Psoas muscle (tissue), 8 donors: ENCODE measurements around the gene MAP4K4. TPM values are rescaled to one million over a fixed set of nuclear protein-coding genes. Genes with fewer than 3 reads are reported as not detected.

ENCODE experiments used
- ATAC-seq, 4 donors: fragments of 200-7000 bp; cut with Tn5 transposase; one replicate each; pipeline ENCODE4 v1.9.1; 2020; ENCODE audit warnings: moderate library complexity in 3 of 4, mild to moderate bottlenecking in 2 of 4
- DNase-seq, 2 donors: peaks; one replicate each; pipeline ENCODE4 v3.0.0-alpha.2; 2020
- H3K27ac ChIP-seq: fragments of 200-600 bp; one replicate; pipeline ENCODE4 v1.8.0; 2022
- H3K27me3 ChIP-seq, 3 donors: fragments of 200-600 bp in 1 of 3; one replicate each; pipeline versions ENCODE4 v1.6.1 to v1.8.0; 2013 to 2022; ENCODE audit warnings: low read length in 2 of 3, mild to moderate bottlenecking in 2 of 3, moderate library complexity in 1 of 3; ENCODE audit not compliant: insufficient read depth in 3 of 3
- H3K36me3 ChIP-seq, 2 donors: fragments of 200-600 bp in 1 of 2; one replicate each; pipeline versions ENCODE4 v1.6.1 to v1.8.0; 2013 to 2022; ENCODE audit warnings: low read depth in 1 of 2, mild to moderate bottlenecking in 1 of 2, moderate library complexity in 1 of 2; ENCODE audit not compliant: insufficient read depth in 1 of 2
- H3K4me1 ChIP-seq: fragments of 200-600 bp; one replicate; pipeline ENCODE4 v1.8.0; 2022
- H3K4me3 ChIP-seq: fragments of 200-600 bp; one replicate; pipeline ENCODE4 v1.8.0; 2022; ENCODE audit warnings: mild to moderate bottlenecking
- H3K9me3 ChIP-seq: fragments of 200-600 bp; one replicate; pipeline ENCODE4 v1.8.0; 2022
- CTCF ChIP-seq: fragments of 200-600 bp; IDR thresholded peaks from one replicate; pipeline ENCODE4 v1.8.0; 2022; ENCODE audit warnings: antibody characterized with exemption
- WGBS, 3 donors: extraction: QIAGEN DNeasy Blood & Tissue Kit; methylation state at CpG; one replicate each; pipeline versions ENCODE4 v1.1.6 to v1.1.7; 2013; 5-methylcytosine and 5-hydroxymethylcytosine counted together
- intact Hi-C, 2 donors: fragments of 100-400 bp; cut with DNase I; formaldehyde crosslinking; loops; one replicate each; pipeline versions ENCODE4 v1.11.0 to v1.14.2; 2022
- long read RNA-seq, 2 donors: library from polyadenylated mRNA; unstranded; transcript quantifications; one replicate each; pipeline ENCODE4 v2.0.0, GENCODE V29; 2021
- polyA plus RNA-seq, 3 donors: library from polyadenylated mRNA; stranded (reverse); fragments of 200-250 nt; gene quantifications; one replicate each; pipeline ENCODE4 v1.2.3, GENCODE V29; 2013
- total RNA-seq, 4 donors: library from RNA; stranded (reverse); fragmentation: NEBNext Ultra II Directional in 2 of 4; extraction: Animal tissue kit (Norgen Biotek cat#: 25700) in 2 of 4; gene quantifications; one replicate each; pipeline versions ENCODE4 v1.2.1 to v1.2.4, GENCODE V29; 2021 to 2023
- donor health status: healthy with polysubstance abuse.
- donor health status: DM: no; HTN: no; CAD: no; lungs with moderate emphysema.
- donor health status: Bipolar disorder and iron deficiency.
- donor health status: healthy.
- donor health status: DM: yes; HTN: yes; CAD: no.
- donor health status: DM: no; HTN: no; CAD: no.
- donor health status: DM: no; HTN: no; CAD: no.
- donor health status: DM: yes; HTN: yes; CAD: no.

MAP4K4 gene
- total RNA-seq (10 to 100 TPM; 45.5 to 89.5 (median 80.7) TPM), polyA plus RNA-seq (10 to 100 TPM; 20.1 to 99.9 (median 54.0) TPM)
- long read RNA-seq, donor 1, full-length matches to known transcripts = 1 of 74 reads
- long read RNA-seq, donor 1, partial matches to known transcripts = 23 of 74 reads
- long read RNA-seq, donor 1, other reads (novel, unspliced or antisense) = 50 of 74 reads
- long read RNA-seq, donor 2, partial matches to known transcripts = 19 of 62 reads
- long read RNA-seq, donor 2, other reads (novel, unspliced or antisense) = 43 of 62 reads

GRCh38 chr2:101697124-101698013 lies at the start of gene MAP4K4:
MAP4K4 (plus strand) TSS chr2:101697707; CDS start chr2:101698081, 374 bp downstream.
- Histone ChIP-seq H3K36me3 (no peaks in the 10 kb centered on the region), H3K9me3 (no peaks in the 10 kb centered on the region), H3K27ac (peak within 1 kb of the TSS; percentile 90), H3K4me1 (peaks cover 29% of the 10 kb centered on the region), H3K4me3 (peak within 1 kb of the TSS; percentile 82), H3K27me3 (no peaks in the 10 kb centered on the region)
- peak; percentile 82 to 91 for DNase-seq
- peak; percentile 80 to 90 (median 82) for ATAC-seq
- TF ChIP-seq CTCF = no peak
- 0 to 1% (median 0%) methylated on average over 100 to 129 of the region's 129 CpGs for WGBS, 3 donors
- intact Hi-C loops = loop anchor here (2.0 to 10.0 kb wide), 7 partner anchors 40 to 280 kb away; no protein-coding TSS in a partner anchor

GRCh38 chr2:101653469-101653868 lies 44.0 kb upstream of the MAP4K4 start:
- no peaks in the 10 kb centered on the region for H3K4me1 ChIP-seq
- H3K27ac ChIP-seq = no peak overlapping the region
- intact Hi-C loops = no loop called here
- DNase-seq = no peak
- no peak for ATAC-seq
- H3K4me3 ChIP-seq = no peak overlapping the region
- H3K36me3 ChIP-seq = no peaks in the 10 kb centered on the region
- TF ChIP-seq CTCF = no peak
- H3K27me3 ChIP-seq = no peaks in the 10 kb centered on the region
- 76 to 81% (median 77%) methylated on average over 7 of the region's 7 CpGs for WGBS, 3 donors
- no peaks in the 10 kb centered on the region for H3K9me3 ChIP-seq

GRCh38 chr2:101655702-101656422 lies 41.6 kb upstream of the MAP4K4 start:
- no peaks in the 10 kb centered on the region for H3K4me1 ChIP-seq
- no peak for DNase-seq
- no peaks in the 10 kb centered on the region for H3K36me3 ChIP-seq
- H3K9me3 ChIP-seq = no peaks in the 10 kb centered on the region
- ATAC-seq = peak in 2 of 4 donors; percentile 37 to 44
- TF ChIP-seq CTCF = no peak
- H3K4me3 ChIP-seq = no peak overlapping the region
- no peaks in the 10 kb centered on the region for H3K27me3 ChIP-seq
- no peak overlapping the region for H3K27ac ChIP-seq
- intact Hi-C loops = no loop called here
- WGBS, 3 donors = 68 to 71% (median 69%) methylated on average over 5 of the region's 5 CpGs

- 71 to 79% (median 74%) methylated on average over 6 of the region's 6 CpGs for WGBS, 3 donors
- DNase-seq (no peak), ATAC-seq (no peak)
- intact Hi-C loops = no loop called here
- Histone ChIP-seq H3K27ac (no peak overlapping the region), H3K4me3 (no peak overlapping the region), H3K9me3 (no peaks in the 10 kb centered on the region), H3K4me1 (no peaks in the 10 kb centered on the region), H3K36me3 (no peaks in the 10 kb centered on the region), H3K27me3 (no peaks in the 10 kb centered on the region)
- TF ChIP-seq CTCF = no peak
Measured at GRCh38 chr2:101657787-101658186, 39.7 kb upstream of the MAP4K4 start.
